GM12865 (cell line): ENCODE results near the gene ITPKB.
"Not testable (repeated sequence)": the region's sequence is repeated elsewhere in the genome, so short reads cannot be mapped to it uniquely, and the experiment has no call there.

ENCODE experiments used
- DNase-seq: peaks from one replicate; pipeline ENCODE4 v3.0.0; 2010; ENCODE audit warnings: low read depth
- H3K4me3 ChIP-seq: 2 replicates; pipeline ENCODE4 v1.5.1; 2011; ENCODE audit warnings: mild to moderate bottlenecking, low read depth, low read length, control low read depth
- TF ChIP-seq, protein P1 (sequence below): IDR thresholded peaks from 2 replicates; pipeline ENCODE4 v1.5.1; 2011; ENCODE audit warnings: low read length, control low read depth, low read depth, inconsistent platforms; ENCODE audit not compliant: insufficient read depth; ENCODE audit errors: missing control alignments

ITPKB gene

DNA sequence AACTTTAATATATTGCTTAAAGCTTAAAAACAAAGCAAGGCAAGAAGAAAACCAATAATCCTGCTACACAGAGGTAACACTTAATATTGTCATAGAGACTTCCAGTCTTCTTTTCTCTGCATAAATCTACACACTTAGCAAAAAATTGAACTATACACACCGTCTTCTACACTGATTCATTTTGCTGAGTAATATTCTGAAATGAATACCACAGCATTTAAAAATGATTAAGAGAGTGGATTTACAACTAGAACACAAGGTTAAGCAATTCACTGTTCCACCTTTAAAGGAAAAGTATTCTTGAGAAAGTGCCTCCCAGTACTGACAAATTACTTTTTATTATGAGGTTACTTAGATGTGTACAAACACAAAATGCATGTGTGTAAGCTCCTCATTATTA is 22.2 kb upstream of the ITPKB start:
- DNase-seq = no peak
- no peak overlapping the region for H3K4me3 ChIP-seq
- TF ChIP-seq, protein P1, sequence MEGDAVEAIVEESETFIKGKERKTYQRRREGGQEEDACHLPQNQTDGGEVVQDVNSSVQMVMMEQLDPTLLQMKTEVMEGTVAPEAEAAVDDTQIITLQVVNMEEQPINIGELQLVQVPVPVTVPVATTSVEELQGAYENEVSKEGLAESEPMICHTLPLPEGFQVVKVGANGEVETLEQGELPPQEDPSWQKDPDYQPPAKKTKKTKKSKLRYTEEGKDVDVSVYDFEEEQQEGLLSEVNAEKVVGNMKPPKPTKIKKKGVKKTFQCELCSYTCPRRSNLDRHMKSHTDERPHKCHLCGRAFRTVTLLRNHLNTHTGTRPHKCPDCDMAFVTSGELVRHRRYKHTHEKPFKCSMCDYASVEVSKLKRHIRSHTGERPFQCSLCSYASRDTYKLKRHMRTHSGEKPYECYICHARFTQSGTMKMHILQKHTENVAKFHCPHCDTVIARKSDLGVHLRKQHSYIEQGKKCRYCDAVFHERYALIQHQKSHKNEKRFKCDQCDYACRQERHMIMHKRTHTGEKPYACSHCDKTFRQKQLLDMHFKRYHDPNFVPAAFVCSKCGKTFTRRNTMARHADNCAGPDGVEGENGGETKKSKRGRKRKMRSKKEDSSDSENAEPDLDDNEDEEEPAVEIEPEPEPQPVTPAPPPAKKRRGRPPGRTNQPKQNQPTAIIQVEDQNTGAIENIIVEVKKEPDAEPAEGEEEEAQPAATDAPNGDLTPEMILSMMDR = no peak

DNA sequence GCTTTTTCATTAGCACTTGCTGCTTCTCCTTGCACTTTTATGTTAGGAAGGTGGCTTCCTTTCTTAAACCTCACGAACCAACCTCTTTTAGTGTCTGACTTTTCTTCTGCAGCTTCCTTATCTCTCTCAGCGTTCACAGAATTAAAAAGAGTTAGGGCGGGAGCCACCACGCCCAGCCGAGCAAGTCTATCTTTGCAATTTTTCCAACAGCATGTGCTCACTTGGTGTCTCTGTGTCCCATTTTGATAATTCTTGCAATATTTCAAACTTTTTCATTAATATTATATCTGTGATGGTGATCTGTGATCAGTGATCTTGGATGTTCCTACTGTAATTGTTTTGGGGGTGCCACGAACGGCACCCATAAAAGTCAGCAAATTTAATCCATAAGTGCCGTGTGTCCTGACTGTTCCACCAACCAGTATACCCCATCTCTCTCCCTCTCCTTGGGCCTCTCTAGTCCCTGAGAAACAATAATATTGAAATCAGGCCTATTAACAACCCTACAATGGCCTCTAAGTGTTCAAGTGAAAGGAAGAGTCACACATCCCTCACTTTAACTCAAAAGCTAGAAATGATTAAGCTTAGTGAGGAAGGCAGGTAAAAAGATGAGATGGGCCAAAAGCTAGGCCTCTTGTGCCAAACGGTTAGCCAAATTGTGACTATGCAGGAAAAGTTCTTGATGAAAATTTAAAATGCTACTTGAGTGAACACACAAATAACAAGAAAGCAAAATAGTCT is 15.9 kb upstream of the ITPKB start:
- no peak overlapping the region for H3K4me3 ChIP-seq
- no peak for DNase-seq
- TF ChIP-seq, protein P1 = no peak

DNA sequence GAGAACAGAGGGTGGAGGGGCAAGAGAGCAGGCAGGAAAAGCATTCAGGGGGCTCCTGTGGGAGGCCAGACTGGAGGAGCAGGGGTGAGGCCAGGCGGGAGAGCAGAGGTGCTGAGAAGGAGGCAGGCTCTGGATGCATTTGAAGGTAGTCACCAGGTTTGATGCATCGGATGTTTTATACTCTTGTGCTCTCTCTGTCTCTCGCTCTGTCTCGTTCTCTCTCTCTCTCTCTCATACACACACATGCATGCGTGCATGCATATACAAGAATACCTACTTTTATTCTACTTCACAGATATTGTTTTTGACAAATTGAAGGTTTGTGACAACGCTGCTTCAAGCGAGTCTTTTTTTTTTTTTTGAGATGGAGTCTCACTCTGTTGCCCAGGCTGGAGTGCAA is 15.0 kb upstream of the ITPKB start:
- no peak overlapping the region for H3K4me3 ChIP-seq
- no peak for DNase-seq
- TF ChIP-seq, protein P1 = no peak

DNA sequence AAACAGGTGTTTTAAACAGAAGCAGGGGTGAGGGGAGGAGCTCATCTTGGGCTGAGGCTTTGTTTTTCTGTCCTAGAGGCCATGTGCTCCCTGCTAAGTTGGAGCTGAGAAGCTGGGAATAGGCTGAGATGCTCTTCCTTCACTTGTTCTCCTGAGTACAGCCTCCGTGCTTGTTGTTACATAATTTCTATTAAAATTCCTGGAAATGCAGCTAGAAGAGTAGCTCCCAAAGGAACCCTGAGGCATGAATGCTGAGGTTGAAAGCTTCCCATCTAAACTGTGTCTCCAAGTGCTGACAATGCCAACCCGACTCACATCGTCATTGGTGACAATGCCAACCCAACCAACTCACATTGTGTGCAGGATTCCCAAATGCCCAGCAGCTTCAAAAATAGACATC is 12.6 kb upstream of the ITPKB start:
- no peak for DNase-seq
- no peak overlapping the region for H3K4me3 ChIP-seq
- TF ChIP-seq, protein P1 = no peak

DNA sequence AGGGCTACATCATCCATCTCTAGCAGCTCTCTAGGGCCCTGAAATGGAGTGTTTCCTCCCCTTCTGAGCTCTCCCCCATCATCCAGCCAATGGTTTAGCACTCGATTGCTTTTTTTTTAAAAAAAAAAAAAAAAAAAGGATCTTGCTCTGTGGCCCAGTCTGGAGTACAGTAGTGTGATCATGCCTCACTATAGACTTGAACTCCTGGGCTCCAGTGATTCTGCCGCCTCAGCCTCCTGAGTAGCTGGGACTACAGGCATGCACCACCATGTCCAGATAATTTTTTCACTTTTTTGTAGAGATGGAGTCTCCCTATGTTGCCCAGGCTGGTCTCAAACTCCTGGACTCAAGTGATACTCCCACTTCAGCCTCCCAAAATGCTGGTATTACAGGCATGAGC is 12.1 kb upstream of the ITPKB start:
- no peak overlapping the region for H3K4me3 ChIP-seq
- TF ChIP-seq, protein P1 = no peak
- DNase-seq = no peak

- DNase-seq = no peak
- H3K4me3 ChIP-seq = no peak overlapping the region
- TF ChIP-seq, protein P1 = no peak
These were observed 10.4 kb upstream of the ITPKB start for GRCh38 chr1:226749467-226749866.

DNA sequence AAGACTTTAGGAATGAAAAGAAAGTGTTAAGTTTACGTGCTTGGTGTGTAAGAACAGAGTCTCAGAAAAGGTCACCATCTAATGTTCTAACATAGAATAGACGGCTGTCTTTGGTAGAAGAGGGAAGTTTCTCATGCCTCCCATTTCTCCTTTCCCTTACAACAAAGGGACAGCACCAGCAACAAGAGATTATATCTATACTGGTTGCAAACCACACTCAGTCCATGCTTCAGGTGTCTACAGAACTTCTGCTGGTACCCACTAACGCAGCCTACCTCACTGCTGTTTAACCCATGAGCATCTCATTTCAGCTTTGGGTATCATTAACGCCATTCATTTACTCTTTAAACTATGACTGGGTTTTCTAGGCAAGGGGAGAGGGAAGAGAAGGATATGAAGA is 9.2 kb upstream of the ITPKB start:
- no peak overlapping the region for H3K4me3 ChIP-seq

GRCh38 chr1:226747519-226748263 is 8.6 kb upstream of the ITPKB start:
- not testable (repeated sequence) for DNase-seq, H3K4me3 ChIP-seq

More for the DNA sequence above, 9.2 kb upstream of the ITPKB start:
- DNase-seq = no peak
- TF ChIP-seq, protein P1 = no peak
